Caco-2 (cell line): ENCODE results near the gene CHIT1. TPM values are rescaled to one million over a fixed set of nuclear protein-coding genes. Genes with fewer than 3 reads are reported as not detected.

Source experiments
- BruUV-seq: library from RNA; stranded (reverse); fragments of 400-500 nt; replicated peaks from 2 replicates; lab custom pipeline; 2021; lab: Mats Ljungman, UMichigan
- CTCF ChIA-PET: fragments of 300-600 bp; sonication (Branson Sonifier 250); formaldehyde crosslinking; loops from one replicate; lab custom pipeline; 2022; ENCODE audit warnings: antibody characterized with exemption; lab: Charles Lee
- POLR2A ChIA-PET: fragments of 300-600 bp; sonication (Branson Sonifier 250); formaldehyde crosslinking; loops from one replicate; lab custom pipeline; 2022; ENCODE audit warnings: antibody characterized with exemption; lab: Charles Lee
- DNase-seq, 2 experiments: peaks; one replicate each; pipeline versions ENCODE4 v3.0.0 to v3.0.0-alpha.2; 2020 to 2022
- H3K27me3 ChIP-seq: replicated peaks from 2 replicates; pipeline ENCODE4 v1.6.0; 2011; ENCODE audit warnings: low read length; ENCODE audit not compliant: control insufficient read depth, insufficient read depth
- H3K36me3 ChIP-seq: 2 replicates; pipeline ENCODE4 v1.5.1; 2011; ENCODE audit warnings: low read length; ENCODE audit not compliant: control insufficient read depth, insufficient read depth
- H3K4me1 ChIP-seq: fragments of 250-450 bp; sonication (Bioruptor Pico); 2 replicates; pipeline ENCODE4 v1.5.1; 2020; ENCODE audit warnings: mild to moderate bottlenecking
- H3K4me3 ChIP-seq: 2 replicates; pipeline ENCODE4 v1.5.1; 2011; ENCODE audit warnings: low read depth, mild to moderate bottlenecking, control low read depth, low read length
- H3K9me3 ChIP-seq: fragments of 250-450 bp; sonication (Bioruptor Pico); 2 replicates; pipeline ENCODE4 v1.5.1; 2020; ENCODE audit warnings: mild to moderate bottlenecking, moderate library complexity
- H3K27ac Mint-ChIP-seq: one replicate; pipeline ENCODE4 v1.8.0; 2022; ENCODE audit warnings: mixed read lengths; ENCODE audit not compliant: unreplicated experiment
- H3K27me3 Mint-ChIP-seq: one replicate; pipeline ENCODE4 v1.8.0; 2022; ENCODE audit warnings: mixed read lengths; ENCODE audit not compliant: insufficient read depth, unreplicated experiment
- H3K36me3 Mint-ChIP-seq: one replicate; pipeline ENCODE4 v1.8.0; 2022; ENCODE audit warnings: mild to moderate bottlenecking, mixed read lengths; ENCODE audit not compliant: insufficient read depth, unreplicated experiment
- H3K4me1 Mint-ChIP-seq: one replicate; pipeline ENCODE4 v1.8.0; 2022; ENCODE audit warnings: low read depth, mixed read lengths; ENCODE audit not compliant: unreplicated experiment
- H3K4me3 Mint-ChIP-seq: one replicate; pipeline ENCODE4 v1.8.0; 2022; ENCODE audit warnings: mild to moderate bottlenecking, moderate library complexity, mixed read lengths; ENCODE audit not compliant: unreplicated experiment
- H3K9me3 Mint-ChIP-seq: one replicate; pipeline ENCODE4 v1.8.0; 2022; ENCODE audit warnings: mixed read lengths; ENCODE audit not compliant: unreplicated experiment
- CTCF ChIP-seq, 2 experiments: fragments of 200-600 bp in 1 of 2; IDR thresholded peaks; 1 replicate in 1 of 2; 2 replicates in 1 of 2; pipeline versions ENCODE4 v1.5.1 to v1.8.0; 2011 to 2022; ENCODE audit warnings: antibody characterized with exemption in 1 of 2, control low read depth in 1 of 2, inconsistent platforms in 1 of 2, low read depth in 1 of 2, low read length in 1 of 2, mild to moderate bottlenecking in 1 of 2, moderate library complexity in 1 of 2; ENCODE audit not compliant: insufficient read depth in 1 of 2, severe bottlenecking in 1 of 2, unreplicated experiment in 1 of 2
- intact Hi-C: fragments of 100-400 bp; cut with micrococcal nuclease; formaldehyde crosslinking; loops from one replicate; pipeline ENCODE4 v1.10.0; 2022; ENCODE audit not compliant: unreplicated experiment
- total RNA-seq: library from RNA; stranded (reverse); gene quantifications from 2 replicates; pipeline ENCODE4 v1.2.3, GENCODE V29; 2022

The CHIT1 gene
- total RNA-seq, 1 experiment from 2014 or later: not detected

- peaks cover 23% of the 10 kb centered on the region for H3K27me3 Mint-ChIP-seq
- no peak overlapping the region for H3K4me3 ChIP-seq
- TF ChIP-seq CTCF (IDR thresholded peaks at IDR 0.05; ENCODE audit: insufficient read depth in 1 of 2, low read depth in 1 of 2, low read length in 1 of 2, severe bottlenecking in 1 of 2, unreplicated experiment in 1 of 2): no peak
- ChIA-PET CTCF (interaction anchor here (0.7 kb wide), 1 partner anchor 15 kb away, joined by 3 read pairs; no protein-coding TSS in a partner anchor), POLR2A (no interaction called here)
- no peaks in the 10 kb centered on the region for H3K9me3 ChIP-seq
- DNase-seq: no peak
- H3K27ac Mint-ChIP-seq: no peak overlapping the region
- peaks cover 15% of the 10 kb centered on the region for H3K9me3 Mint-ChIP-seq
- no peaks in the 10 kb centered on the region for H3K27me3 ChIP-seq
- intact Hi-C loops: no loop called here
- H3K36me3 ChIP-seq: no peaks in the 10 kb centered on the region
- no peak overlapping the region for H3K4me3 Mint-ChIP-seq
- no peaks in the 10 kb centered on the region for H3K4me1 Mint-ChIP-seq
- no peaks in the 10 kb centered on the region for H3K36me3 Mint-ChIP-seq
- no peaks in the 10 kb centered on the region for H3K4me1 ChIP-seq
- BruUV-seq: no TSS peak
Measured at GRCh38 chr1:203252678-203253077, 23.2 kb upstream of the CHIT1 start.

- H3K36me3 ChIP-seq: no peaks in the 10 kb centered on the region
- DNase-seq: no peak
- H3K27ac Mint-ChIP-seq: no peak overlapping the region
- H3K9me3 ChIP-seq: no peaks in the 10 kb centered on the region
- no peaks in the 10 kb centered on the region for H3K4me1 ChIP-seq
- CTCF ChIA-PET: no interaction called here
- no peak overlapping the region for H3K4me3 ChIP-seq
- no peak overlapping the region for H3K4me3 Mint-ChIP-seq
- no peak for TF ChIP-seq CTCF (IDR thresholded peaks at IDR 0.05; ENCODE audit: insufficient read depth in 1 of 2, low read depth in 1 of 2, low read length in 1 of 2, severe bottlenecking in 1 of 2, unreplicated experiment in 1 of 2)
- H3K36me3 Mint-ChIP-seq: no peaks in the 10 kb centered on the region
- H3K27me3 ChIP-seq: no peaks in the 10 kb centered on the region
- peaks cover 23% of the 10 kb centered on the region for H3K27me3 Mint-ChIP-seq
- intact Hi-C loops: no loop called here
- POLR2A ChIA-PET: no interaction called here
- H3K4me1 Mint-ChIP-seq: no peaks in the 10 kb centered on the region
- BruUV-seq: no TSS peak
- peaks cover 10% of the 10 kb centered on the region for H3K9me3 Mint-ChIP-seq
Measured at GRCh38 chr1:203251466-203251865, 22.0 kb upstream of the CHIT1 start.

- no peak overlapping the region for H3K4me3 Mint-ChIP-seq
- no peak overlapping the region for H3K27ac Mint-ChIP-seq
- no peaks in the 10 kb centered on the region for H3K4me1 Mint-ChIP-seq
- intact Hi-C loops: no loop called here
- Histone ChIP-seq H3K36me3 (no peaks in the 10 kb centered on the region), H3K9me3 (no peaks in the 10 kb centered on the region), H3K4me1 (no peaks in the 10 kb centered on the region; the same call in 1 of the 2 replicates), H3K4me3 (no peak overlapping the region), H3K27me3 (no peaks in the 10 kb centered on the region)
- H3K36me3 Mint-ChIP-seq: no peaks in the 10 kb centered on the region
- CTCF ChIA-PET: no interaction called here
- no peak for TF ChIP-seq CTCF (IDR thresholded peaks at IDR 0.05; ENCODE audit: insufficient read depth in 1 of 2, low read depth in 1 of 2, low read length in 1 of 2, severe bottlenecking in 1 of 2, unreplicated experiment in 1 of 2)
- peaks cover 4% of the 10 kb centered on the region for H3K9me3 Mint-ChIP-seq
- BruUV-seq: no TSS peak
- POLR2A ChIA-PET: no interaction called here
- H3K27me3 Mint-ChIP-seq: peaks cover 22% of the 10 kb centered on the region
- DNase-seq: no peak
Measured at GRCh38 chr1:203250911-203251310, 21.4 kb upstream of the CHIT1 start.
